Neural cell (in vitro differentiated cells): Measurements from ENCODE around the gene ZNF283. TPM values are rescaled to one million over a fixed set of nuclear protein-coding genes. Genes with fewer than 3 reads are reported as not detected.

Experiments
- H2AFZ ChIP-seq: fragments of 200-600, 300-800 bp; sonication (generic), shearing (Covaris generic); 2 replicates; pipeline ENCODE4 v1.6.0; 2014; ENCODE audit warnings: low read depth, mild to moderate bottlenecking, antibody characterized with exemption, low read length, moderate library complexity
- H3F3A ChIP-seq: fragments of 200-600 bp; shearing (Covaris generic); 2 replicates; pipeline ENCODE4 v1.6.1; 2016; ENCODE audit warnings: mild to moderate bottlenecking, moderate library complexity, mixed read lengths, antibody characterized with exemption, low read length; ENCODE audit not compliant: insufficient read depth, poor library complexity, severe bottlenecking
- H3K27ac ChIP-seq: fragments of 200-600, 300-800 bp; sonication (generic), shearing (Covaris generic); 2 replicates; pipeline ENCODE4 v1.5.1; 2014; ENCODE audit warnings: mild to moderate bottlenecking, low read length, moderate library complexity
- H3K27me3 ChIP-seq: fragments of 300-800, 200-600 bp; sonication (generic), shearing (Covaris generic); 2 replicates; pipeline ENCODE4 v1.6.0; 2014; ENCODE audit warnings: mild to moderate bottlenecking, low read depth, low read length, moderate library complexity; ENCODE audit not compliant: insufficient read depth
- H3K36me3 ChIP-seq: fragments of 300-800, 200-600 bp; sonication (generic), shearing (Covaris generic); 2 replicates; pipeline ENCODE4 v1.5.1; 2014; ENCODE audit warnings: mild to moderate bottlenecking, antibody characterized with exemption, low read length, moderate library complexity; ENCODE audit not compliant: insufficient read depth
- H3K4me2 ChIP-seq: fragments of 300-800, 200-600 bp; sonication (generic), shearing (Covaris generic); 2 replicates; pipeline ENCODE4 v1.6.0; 2014; ENCODE audit warnings: mild to moderate bottlenecking, low read length
- H3K4me3 ChIP-seq: fragments of 300-800, 200-600 bp; sonication (generic), shearing (Covaris generic); 2 replicates; pipeline ENCODE4 v1.5.1; 2014; ENCODE audit warnings: mild to moderate bottlenecking, low read length, moderate library complexity
- H3K79me2 ChIP-seq: fragments of 200-600 bp; shearing (Covaris generic); replicated peaks from 2 replicates; pipeline ENCODE4 v1.6.0; 2014; ENCODE audit warnings: mild to moderate bottlenecking, low read length, moderate library complexity; ENCODE audit not compliant: insufficient read depth
- H3K9ac ChIP-seq: fragments of 300-800, 200-600 bp; sonication (generic), shearing (Covaris generic); 2 replicates; pipeline ENCODE4 v1.6.1; 2016; ENCODE audit warnings: mild to moderate bottlenecking, low read length, mixed read lengths
- H3K9me2 ChIP-seq: fragments of 200-600 bp; shearing (Covaris generic); 2 replicates; pipeline ENCODE4 v1.6.1; 2016; ENCODE audit warnings: mild to moderate bottlenecking, low read length, mixed read lengths; ENCODE audit not compliant: insufficient read depth
- H3K9me3 ChIP-seq: fragments of 200-600, 300-800 bp; sonication (generic), shearing (Covaris generic); 2 replicates; pipeline ENCODE4 v1.6.1; 2016; ENCODE audit warnings: mild to moderate bottlenecking, mixed run types, low read length, moderate library complexity, mixed read lengths
- H4K20me1 ChIP-seq: fragments of 200-600 bp; shearing (Covaris generic); 2 replicates; pipeline ENCODE4 v1.6.1; 2016; ENCODE audit warnings: mild to moderate bottlenecking, mixed run types; ENCODE audit not compliant: insufficient read depth
- CTCF ChIP-seq: fragments of 450-650 bp; IDR thresholded peaks from 2 replicates; pipeline ENCODE4 v1.5.1; 2014; ENCODE audit warnings: antibody characterized with exemption, mild to moderate bottlenecking, moderate library complexity; ENCODE audit not compliant: poor library complexity, severe bottlenecking
- EP300 ChIP-seq: fragments of 450-650 bp; conservative IDR thresholded peaks from 2 replicates; pipeline ENCODE4 v1.6.1; 2014; ENCODE audit warnings: antibody characterized with exemption, mild to moderate bottlenecking, moderate library complexity; ENCODE audit not compliant: poor library complexity, severe bottlenecking
- EZH2 ChIP-seq: fragments of 200-600, 300-800 bp; shearing (Covaris generic), sonication (generic); IDR thresholded peaks from 2 replicates; pipeline ENCODE4 v1.6.1; 2014; ENCODE audit warnings: antibody characterized with exemption, low read length, borderline replicate concordance, mild to moderate bottlenecking; ENCODE audit not compliant: insufficient read depth, poor library complexity, severe bottlenecking
- MXI1 ChIP-seq: fragments of 450-650 bp; conservative IDR thresholded peaks from 2 replicates; pipeline ENCODE4 v1.6.1; 2014; ENCODE audit warnings: antibody characterized with exemption, mild to moderate bottlenecking; ENCODE audit not compliant: poor library complexity, severe bottlenecking
- POLR2AphosphoS5 ChIP-seq: IDR thresholded peaks from 2 replicates; pipeline ENCODE4 v1.6.1; 2012
- RAD21 ChIP-seq: fragments of 450-650 bp; conservative IDR thresholded peaks from 2 replicates; pipeline ENCODE4 v1.6.1; 2014; ENCODE audit warnings: antibody characterized with exemption, mild to moderate bottlenecking, moderate library complexity
- REST ChIP-seq: IDR thresholded peaks from 2 replicates; pipeline ENCODE4 v1.6.1; 2012; ENCODE audit warnings: borderline replicate concordance
- SMC3 ChIP-seq: fragments of 450-650 bp; conservative IDR thresholded peaks from 2 replicates; pipeline ENCODE4 v1.6.1; 2014; ENCODE audit warnings: antibody characterized with exemption, mild to moderate bottlenecking, moderate library complexity; ENCODE audit not compliant: poor library complexity
- TAF1 ChIP-seq: IDR thresholded peaks from 2 replicates; pipeline ENCODE4 v1.6.1; 2012; ENCODE audit warnings: low read depth
- polyA plus RNA-seq: library from polyadenylated mRNA; depleted of rRNA; stranded (reverse); fragments of >200 nt; gene quantifications from 2 replicates; pipeline ENCODE4 v1.2.3, GENCODE V29; 2014

ZNF283 gene
- polyA plus RNA-seq, 1 donor from 2014 or later: 14.9 TPM

GRCh38 chr19:43818500-43818899 lies 8.6 kb upstream of the ZNF283 start:
- Histone ChIP-seq H4K20me1 (no peaks in the 10 kb centered on the region), H3K27me3 (no peaks in the 10 kb centered on the region), H3K4me2 (no peak overlapping the region), H3K9me2 (no peaks in the 10 kb centered on the region), H3K27ac (no peak overlapping the region), H3K9me3 (no peaks in the 10 kb centered on the region), H3K36me3 (no peaks in the 10 kb centered on the region), H3K9ac (no peak overlapping the region), H3F3A (no peaks in the 10 kb centered on the region), H3K79me2 (no peaks in the 10 kb centered on the region), H2AFZ (no peak overlapping the region), H3K4me3 (no peak overlapping the region)
- TF ChIP-seq EP300 (no peak), RAD21 (no peak), MXI1 (no peak), POLR2AphosphoS5 (no peak), CTCF (no peak), EZH2 (no peak), TAF1 (no peak), REST (no peak), SMC3 (no peak)

- Histone ChIP-seq H3K36me3 (no peaks in the 10 kb centered on the region), H3K4me2 (no peak overlapping the region), H4K20me1 (no peaks in the 10 kb centered on the region), H3F3A (no peaks in the 10 kb centered on the region), H2AFZ (no peak overlapping the region), H3K9ac (no peak overlapping the region), H3K9me3 (no peaks in the 10 kb centered on the region), H3K79me2 (no peaks in the 10 kb centered on the region), H3K9me2 (no peaks in the 10 kb centered on the region), H3K27me3 (no peaks in the 10 kb centered on the region), H3K27ac (no peak overlapping the region), H3K4me3 (no peak overlapping the region)
- TF ChIP-seq CTCF (no peak), TAF1 (no peak), RAD21 (no peak), MXI1 (no peak), SMC3 (no peak), REST (no peak), EZH2 (no peak), EP300 (no peak), POLR2AphosphoS5 (no peak)
These were observed 6.8 kb upstream of the ZNF283 start for GRCh38 chr19:43820098-43820883.
